Muscle of back (tissue), 11 donors: Measurements from ENCODE around the gene COL4A1. TPM values are rescaled to one million over a fixed set of nuclear protein-coding genes. Genes with fewer than 3 reads are reported as not detected.

Experiments
- DNase-seq, 3 donors: peaks; one replicate each; pipeline versions ENCODE4 v3.0.0 to v3.0.0-alpha.2; 2013
- polyA plus RNA-seq, 10 donors: library from polyadenylated mRNA; unstranded; fragments of 120-200 nt; gene quantifications; one replicate each; pipeline ENCODE4 v1.2.1, GENCODE V29; 2013; ENCODE audit not compliant: insufficient read length in 10 of 10

COL4A1 gene
- polyA plus RNA-seq, 10 donors: 614 to 866 (median 684) TPM

- peak in 2 of 3 donors; percentile 66 to 87 for DNase-seq
These were observed 137.7 kb downstream of the COL4A1 start for GRCh38 chr13:110168999-110169933.

GRCh38 chr13:110166598-110166997 is 140.4 kb downstream of the COL4A1 start:
- DNase-seq: no peak

- DNase-seq: no peak
These were observed 142.3 kb downstream of the COL4A1 start for GRCh38 chr13:110164706-110165105.

- DNase-seq: peak; percentile 29 to 83 (median 66)
These were observed 143.9 kb downstream of the COL4A1 start for GRCh38 chr13:110162866-110163658.

- no peak for DNase-seq
These were observed 144.9 kb downstream of the COL4A1 start for GRCh38 chr13:110162053-110162452.

GRCh38 chr13:110161112-110161882 is 145.7 kb downstream of the COL4A1 start:
- no peak for DNase-seq

GRCh38 chr13:110158226-110158625 is 148.7 kb downstream of the COL4A1 start:
- no peak for DNase-seq

- DNase-seq: no peak
These were observed 149.2 kb downstream of the COL4A1 start for GRCh38 chr13:110157718-110158117.

GRCh38 chr13:110156301-110157049 is 150.5 kb downstream of the COL4A1 start:
- DNase-seq: peak in 1 of 3 donors; percentile 65

- DNase-seq: no peak
These were observed 151.9 kb downstream of the COL4A1 start for GRCh38 chr13:110155072-110155471.

- DNase-seq: no peak
These were observed 152.5 kb downstream of the COL4A1 start for GRCh38 chr13:110154410-110154933.

GRCh38 chr13:110152351-110152750 is 154.6 kb downstream of the COL4A1 start:
- no peak for DNase-seq

- peak in 1 of 3 donors; percentile 53 for DNase-seq
These were observed 155.5 kb downstream of the COL4A1 start for GRCh38 chr13:110151462-110151861.

- DNase-seq: peak in 1 of 3 donors; percentile 55
These were observed 156.4 kb downstream of the COL4A1 start for GRCh38 chr13:110150384-110151101.

GRCh38 chr13:110149036-110149435 is 157.9 kb downstream of the COL4A1 start:
- DNase-seq: no peak

GRCh38 chr13:110140099-110140498 is 166.9 kb downstream of the COL4A1 start:
- DNase-seq: no peak

- no peak for DNase-seq
These were observed 168.3 kb downstream of the COL4A1 start for GRCh38 chr13:110138700-110139036.

GRCh38 chr13:110138010-110138699 is 168.8 kb downstream of the COL4A1 start:
- DNase-seq: peak; percentile 36 to 75 (median 46)

GRCh38 chr13:110137680-110138009 is 169.3 kb downstream of the COL4A1 start:
- DNase-seq: peak in 2 of 3 donors; percentile 32 to 47
